ENCODE measurements around the gene CC2D2A. TPM values are rescaled to one million over a fixed set of nuclear protein-coding genes. Genes with fewer than 3 reads are reported as not detected.

Gene CC2D2A
- total RNA-seq, 1 experiment from 2014 or later = 13.0 TPM

GRCh38 chr4:15592799-15593198 lies 123.1 kb downstream of the CC2D2A start:
- Histone ChIP-seq H3K4me2 (ENCODE audit: low read length) (no peak overlapping the region), H3K9me2 (ENCODE audit: insufficient read depth) (no peaks in the 10 kb centered on the region), H3K9me3 (ENCODE audit: control insufficient read depth in 1 of 2, insufficient read depth in 1 of 2, low read depth in 1 of 2, low read length in 2 of 2) (no peaks in the 10 kb centered on the region), H3K4me1 (ENCODE audit: control insufficient read depth in 1 of 2, insufficient read depth in 2 of 2, low read length in 2 of 2) (no peaks in the 10 kb centered on the region), H4K20me1 (ENCODE audit: insufficient read depth) (no peaks in the 10 kb centered on the region), H3K4me3 (replicated peaks in 1 of 2; ENCODE audit: low read depth in 1 of 2, low read length in 2 of 2) (no peak overlapping the region), H3K79me2 (ENCODE audit: insufficient read depth, low read length) (no peaks in the 10 kb centered on the region), H2AFZ (ENCODE audit: low read depth, low read length, poor library complexity, severe bottlenecking) (no peak overlapping the region), H3K27ac (ENCODE audit: low read depth, low read length) (no peak overlapping the region), H3K36me3 (ENCODE audit: control insufficient read depth in 1 of 2, insufficient read depth in 2 of 2, low read length in 2 of 2) (no peaks in the 10 kb centered on the region), H3K27me3 (ENCODE audit: insufficient read depth, low read length) (no peaks in the 10 kb centered on the region), H3K9ac (ENCODE audit: low read length) (no peak overlapping the region)
- no peak for ATAC-seq
- ChIA-PET CTCF (no interaction called here), RAD21 (ENCODE audit: low non-redundant PET in 1 of 2, low total read pairs in 2 of 2, uncharacterized antibody in 2 of 2, unreplicated experiment in 2 of 2) (no interaction called here), POLR2A (no interaction called here)
- TF ChIP-seq SP1 (IDR thresholded peaks at IDR 0.05; ENCODE audit: low read depth) (no peak), POLR2A (IDR thresholded peaks at IDR 0.05; ENCODE audit: borderline replicate concordance, extremely low read depth, insufficient read depth, insufficient read length) (no peak), CTCF (IDR thresholded peaks at IDR 0.05 in 2 of 3, conservative IDR thresholded peaks at IDR 0.05 in 1 of 3; ENCODE audit: borderline replicate concordance in 1 of 3, insufficient read depth in 1 of 3, low read depth in 2 of 3, low read length in 2 of 3) (no peak)
- DNase-seq (ENCODE audit: low read depth, low spot score) = no peak
- intact Hi-C loops (cut with micrococcal nuclease) = no loop called here
- no TSS peak for BruUV-seq (replicated peaks)

DNA sequence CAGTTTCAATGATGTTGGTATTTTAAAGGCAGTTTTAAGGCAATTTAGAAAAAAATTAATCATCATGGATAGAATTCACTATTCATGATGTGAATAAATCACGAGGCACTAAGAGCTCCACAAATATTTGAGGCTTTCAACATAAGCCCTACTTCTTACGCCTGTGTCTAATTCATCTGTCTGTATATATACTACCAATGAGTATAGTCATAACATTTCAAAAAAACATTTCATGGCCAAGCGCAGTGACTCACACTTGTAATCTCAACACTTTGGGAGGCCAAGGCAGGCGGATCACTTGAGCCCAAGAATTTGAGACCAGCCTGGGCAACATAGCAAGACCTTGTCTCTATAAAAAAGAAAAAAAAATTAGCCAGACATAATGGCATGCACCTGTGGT lies 129.0 kb downstream of the CC2D2A start:
- Histone ChIP-seq H3K4me3 (replicated peaks in 1 of 2; ENCODE audit: low read depth in 1 of 2, low read length in 2 of 2) (no peak overlapping the region), H3K9ac (ENCODE audit: low read length) (no peak overlapping the region), H3K9me2 (ENCODE audit: insufficient read depth) (no peaks in the 10 kb centered on the region), H3K79me2 (ENCODE audit: insufficient read depth, low read length) (no peaks in the 10 kb centered on the region), H3K9me3 (ENCODE audit: control insufficient read depth in 1 of 2, insufficient read depth in 1 of 2, low read depth in 1 of 2, low read length in 2 of 2) (no peaks in the 10 kb centered on the region), H3K4me2 (ENCODE audit: low read length) (no peak overlapping the region), H3K27ac (ENCODE audit: low read depth, low read length) (no peak overlapping the region), H3K27me3 (ENCODE audit: insufficient read depth, low read length) (no peaks in the 10 kb centered on the region), H4K20me1 (ENCODE audit: insufficient read depth) (no peaks in the 10 kb centered on the region), H3K4me1 (ENCODE audit: control insufficient read depth in 1 of 2, insufficient read depth in 2 of 2, low read length in 2 of 2) (no peaks in the 10 kb centered on the region), H3K36me3 (ENCODE audit: control insufficient read depth in 1 of 2, insufficient read depth in 2 of 2, low read length in 2 of 2) (0 out of 4 replicates have a peak, but pooled peaks cover 0 to 2% of the 10 kb centered on the region in 2 experiments), H2AFZ (ENCODE audit: low read depth, low read length, poor library complexity, severe bottlenecking) (no peak overlapping the region)
- intact Hi-C loops (cut with micrococcal nuclease) = no loop called here
- TF ChIP-seq FOSL1 (IDR thresholded peaks at IDR 0.05; ENCODE audit: low read depth) = no peak
- TF ChIP-seq SIN3A (IDR thresholded peaks at IDR 0.05; ENCODE audit: low read depth) = no peak
- no peak for TF ChIP-seq CTCF (IDR thresholded peaks at IDR 0.05 in 2 of 3, conservative IDR thresholded peaks at IDR 0.05 in 1 of 3; ENCODE audit: borderline replicate concordance in 1 of 3, insufficient read depth in 1 of 3, low read depth in 2 of 3, low read length in 2 of 3)
- no peak for TF ChIP-seq ZNF274 (IDR thresholded peaks at IDR 0.05; ENCODE audit: low read depth, low read length)
- TF ChIP-seq, protein P1, sequence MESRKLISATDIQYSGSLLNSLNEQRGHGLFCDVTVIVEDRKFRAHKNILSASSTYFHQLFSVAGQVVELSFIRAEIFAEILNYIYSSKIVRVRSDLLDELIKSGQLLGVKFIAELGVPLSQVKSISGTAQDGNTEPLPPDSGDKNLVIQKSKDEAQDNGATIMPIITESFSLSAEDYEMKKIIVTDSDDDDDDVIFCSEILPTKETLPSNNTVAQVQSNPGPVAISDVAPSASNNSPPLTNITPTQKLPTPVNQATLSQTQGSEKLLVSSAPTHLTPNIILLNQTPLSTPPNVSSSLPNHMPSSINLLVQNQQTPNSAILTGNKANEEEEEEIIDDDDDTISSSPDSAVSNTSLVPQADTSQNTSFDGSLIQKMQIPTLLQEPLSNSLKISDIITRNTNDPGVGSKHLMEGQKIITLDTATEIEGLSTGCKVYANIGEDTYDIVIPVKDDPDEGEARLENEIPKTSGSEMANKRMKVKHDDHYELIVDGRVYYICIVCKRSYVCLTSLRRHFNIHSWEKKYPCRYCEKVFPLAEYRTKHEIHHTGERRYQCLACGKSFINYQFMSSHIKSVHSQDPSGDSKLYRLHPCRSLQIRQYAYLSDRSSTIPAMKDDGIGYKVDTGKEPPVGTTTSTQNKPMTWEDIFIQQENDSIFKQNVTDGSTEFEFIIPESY (IDR thresholded peaks at IDR 0.05; ENCODE audit: extremely low read depth, insufficient replicate concordance, low read length) = no peak
- TF ChIP-seq RAD21 (IDR thresholded peaks at IDR 0.05; ENCODE audit: low read depth) = no peak
- TF ChIP-seq JUND (IDR thresholded peaks at IDR 0.05) = no peak
- no peak for TF ChIP-seq EZH2 (IDR thresholded peaks at IDR 0.05)
- no peak for TF ChIP-seq ELF1 (IDR thresholded peaks at IDR 0.05; ENCODE audit: borderline replicate concordance, low read depth)
- CTCF ChIA-PET = no interaction called here
- RAD21 ChIA-PET (ENCODE audit: low non-redundant PET in 1 of 2, low total read pairs in 2 of 2, uncharacterized antibody in 2 of 2, unreplicated experiment in 2 of 2) = no interaction called here
- DNase-seq (ENCODE audit: low read depth, low spot score) (no peak), ATAC-seq (no peak)
- no TSS peak for BruUV-seq (replicated peaks)
- POLR2A ChIA-PET = no interaction called here
